ENCODE data around the gene CCL20. TPM values are rescaled to one million over a fixed set of nuclear protein-coding genes. Genes with fewer than 3 reads are reported as not detected.

The CCL20 gene, protein sequence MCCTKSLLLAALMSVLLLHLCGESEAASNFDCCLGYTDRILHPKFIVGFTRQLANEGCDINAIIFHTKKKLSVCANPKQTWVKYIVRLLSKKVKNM
- not detected in 2 replicates for total RNA-seq (2021)
- Bru-seq, nascent RNA: percentile 37 among the genes with signal in this experiment
- percentile 36 among the genes with signal in this experiment for BruChase-seq, experiment 1, labeled RNA remaining after a 2-hour chase
- percentile 19 among the genes with signal in this experiment for BruChase-seq, experiment 2, labeled RNA remaining after a 6-hour chase
- long read RNA-seq: 0 reads

GRCh38 chr2:227813562-227814353, at the start of gene CCL20:
Gene CCL20, plus strand, starts transcription at chr2:227813842. Its CDS starts 70 bp downstream, at chr2:227813912.
- no peak within 1 kb of the TSS for H3K27ac ChIP-seq (ENCODE audit: low read depth, low read length, poor library complexity, severe bottlenecking)
- H3K9me3 ChIP-seq (ENCODE audit: low read depth, low read length, poor library complexity, severe bottlenecking): no peaks in the 10 kb centered on the region
- H3K4me3 ChIP-seq (ENCODE audit: low read depth, low read length, poor library complexity, severe bottlenecking): no peak within 1 kb of the TSS
- intact Hi-C loops (cut with micrococcal nuclease; ENCODE audit: unreplicated experiment): no loop called here
- DNase-seq (ENCODE audit: low spot score): no peak
- peaks cover 19% of the 10 kb centered on the region for H3K4me1 ChIP-seq (ENCODE audit: insufficient read depth, low read length, poor library complexity, severe bottlenecking)
- ChIA-PET POLR2A (ENCODE audit: low non-redundant PET) (no interaction called here), CTCF (no interaction called here)
- TF ChIP-seq, protein P1, sequence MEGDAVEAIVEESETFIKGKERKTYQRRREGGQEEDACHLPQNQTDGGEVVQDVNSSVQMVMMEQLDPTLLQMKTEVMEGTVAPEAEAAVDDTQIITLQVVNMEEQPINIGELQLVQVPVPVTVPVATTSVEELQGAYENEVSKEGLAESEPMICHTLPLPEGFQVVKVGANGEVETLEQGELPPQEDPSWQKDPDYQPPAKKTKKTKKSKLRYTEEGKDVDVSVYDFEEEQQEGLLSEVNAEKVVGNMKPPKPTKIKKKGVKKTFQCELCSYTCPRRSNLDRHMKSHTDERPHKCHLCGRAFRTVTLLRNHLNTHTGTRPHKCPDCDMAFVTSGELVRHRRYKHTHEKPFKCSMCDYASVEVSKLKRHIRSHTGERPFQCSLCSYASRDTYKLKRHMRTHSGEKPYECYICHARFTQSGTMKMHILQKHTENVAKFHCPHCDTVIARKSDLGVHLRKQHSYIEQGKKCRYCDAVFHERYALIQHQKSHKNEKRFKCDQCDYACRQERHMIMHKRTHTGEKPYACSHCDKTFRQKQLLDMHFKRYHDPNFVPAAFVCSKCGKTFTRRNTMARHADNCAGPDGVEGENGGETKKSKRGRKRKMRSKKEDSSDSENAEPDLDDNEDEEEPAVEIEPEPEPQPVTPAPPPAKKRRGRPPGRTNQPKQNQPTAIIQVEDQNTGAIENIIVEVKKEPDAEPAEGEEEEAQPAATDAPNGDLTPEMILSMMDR (conservative IDR thresholded peaks at IDR 0.05; ENCODE audit: low read depth, low read length): 0 out of 2 replicates have a peak, but pooled peaks have one; percentile 20
- TF ChIP-seq EZH2 (IDR thresholded peaks at IDR 0.05; ENCODE audit: borderline replicate concordance, low read depth, low read length, poor library complexity, severe bottlenecking): no peak
- BruUV-seq (replicated peaks): no TSS peak
- H3K36me3 ChIP-seq (ENCODE audit: insufficient read depth, low read length, poor library complexity, severe bottlenecking): no peaks in the 10 kb centered on the region
- no peaks in the 10 kb centered on the region for H3K27me3 ChIP-seq (replicated peaks; ENCODE audit: insufficient read depth, low read depth, low read length, poor library complexity)

GRCh38 chr2:227765788-227766372, 47.8 kb upstream of the CCL20 start:
- DNase-seq (ENCODE audit: low spot score): no peak
- CTCF ChIA-PET: interaction anchor here (0.5 to 1.9 kb wide), 11 partner anchors 14 to 635 kb away, joined by 3 to 23 read pairs (median 3); no protein-coding TSS in a partner anchor
- Histone ChIP-seq H3K9me3 (ENCODE audit: low read depth, low read length, poor library complexity, severe bottlenecking) (no peaks in the 10 kb centered on the region), H3K27ac (ENCODE audit: low read depth, low read length, poor library complexity, severe bottlenecking) (peak overlapping the region; percentile 1), H3K4me3 (ENCODE audit: low read depth, low read length, poor library complexity, severe bottlenecking) (no peak overlapping the region), H3K36me3 (ENCODE audit: insufficient read depth, low read length, poor library complexity, severe bottlenecking) (no peaks in the 10 kb centered on the region), H3K27me3 (replicated peaks; ENCODE audit: insufficient read depth, low read depth, low read length, poor library complexity) (no peaks in the 10 kb centered on the region), H3K4me1 (ENCODE audit: insufficient read depth, low read length, poor library complexity, severe bottlenecking) (peaks cover 9% of the 10 kb centered on the region)
- TF ChIP-seq, protein P1 (conservative IDR thresholded peaks at IDR 0.05; ENCODE audit: low read depth, low read length): no peak
- TF ChIP-seq EZH2 (IDR thresholded peaks at IDR 0.05; ENCODE audit: borderline replicate concordance, low read depth, low read length, poor library complexity, severe bottlenecking): no peak
- BruUV-seq (replicated peaks): no TSS peak
- POLR2A ChIA-PET (ENCODE audit: low non-redundant PET): no interaction called here
- intact Hi-C loops (cut with micrococcal nuclease; ENCODE audit: unreplicated experiment): loop anchor here (1.0 to 5.0 kb wide), 5 partner anchors 107 to 634 kb away; no protein-coding TSS in a partner anchor

- intact Hi-C loops (cut with micrococcal nuclease; ENCODE audit: unreplicated experiment): loop anchor here (1.0 to 5.0 kb wide), 5 partner anchors 108 to 634 kb away; no protein-coding TSS in a partner anchor
- CTCF ChIA-PET: interaction anchor here (0.5 to 1.9 kb wide), 9 partner anchors 14 to 636 kb away, joined by 3 to 23 read pairs (median 5); no protein-coding TSS in a partner anchor
- no TSS peak for BruUV-seq (replicated peaks)
- Histone ChIP-seq H3K4me1 (ENCODE audit: insufficient read depth, low read length, poor library complexity, severe bottlenecking) (peaks cover 9% of the 10 kb centered on the region), H3K36me3 (ENCODE audit: insufficient read depth, low read length, poor library complexity, severe bottlenecking) (no peaks in the 10 kb centered on the region), H3K27me3 (replicated peaks; ENCODE audit: insufficient read depth, low read depth, low read length, poor library complexity) (no peaks in the 10 kb centered on the region), H3K4me3 (ENCODE audit: low read depth, low read length, poor library complexity, severe bottlenecking) (no peak overlapping the region), H3K9me3 (ENCODE audit: low read depth, low read length, poor library complexity, severe bottlenecking) (no peaks in the 10 kb centered on the region), H3K27ac (ENCODE audit: low read depth, low read length, poor library complexity, severe bottlenecking) (no peak overlapping the region)
- peak; percentile 79 for DNase-seq (ENCODE audit: low spot score)
- POLR2A ChIA-PET (ENCODE audit: low non-redundant PET): no interaction called here
- TF ChIP-seq EZH2 (IDR thresholded peaks at IDR 0.05; ENCODE audit: borderline replicate concordance, low read depth, low read length, poor library complexity, severe bottlenecking): no peak
- TF ChIP-seq, protein P1 (conservative IDR thresholded peaks at IDR 0.05; ENCODE audit: low read depth, low read length): peak; percentile 92
Measured at GRCh38 chr2:227766373-227766883, 47.2 kb upstream of the CCL20 start.

Measured in A673 (cell line).